ENCODE results near the gene HAUS2. TPM values are rescaled to one million over a fixed set of nuclear protein-coding genes. Genes with fewer than 3 reads are reported as not detected.

Gene HAUS2
- total RNA-seq, 1 donor from 2014 or later: 17.1 TPM

GRCh38 chr15:42528970-42529369 is 19.7 kb upstream of the HAUS2 start:
- Histone ChIP-seq H3K36me3 (peaks cover 77% of the 10 kb centered on the region), H3K27me3 (no peaks in the 10 kb centered on the region), H3K4me1 (no peaks in the 10 kb centered on the region), H3K27ac (no peak overlapping the region), H3K9me3 (no peaks in the 10 kb centered on the region), H3K4me3 (no peak overlapping the region)
- intact Hi-C loops (cut with DNase I): no loop called here
- DNase-seq: no peak
- TF ChIP-seq CTCF (IDR thresholded peaks at IDR 0.05): no peak
- ATAC-seq: no peak

- intact Hi-C loops (cut with DNase I): no loop called here
- Histone ChIP-seq H3K4me1 (no peaks in the 10 kb centered on the region), H3K27ac (no peak overlapping the region), H3K27me3 (no peaks in the 10 kb centered on the region), H3K9me3 (no peaks in the 10 kb centered on the region), H3K36me3 (peaks cover 74% of the 10 kb centered on the region), H3K4me3 (no peak overlapping the region)
- ATAC-seq (no peak), DNase-seq (no peak)
- TF ChIP-seq CTCF (IDR thresholded peaks at IDR 0.05): no peak
Measured at GRCh38 chr15:42533246-42533645, 15.4 kb upstream of the HAUS2 start.

GRCh38 chr15:42544853-42545629 is 3.6 kb upstream of the HAUS2 start:
- Histone ChIP-seq H3K4me1 (peaks cover 20% of the 10 kb centered on the region), H3K27me3 (no peaks in the 10 kb centered on the region), H3K27ac (no peak overlapping the region), H3K4me3 (no peak overlapping the region), H3K9me3 (no peaks in the 10 kb centered on the region), H3K36me3 (peaks cover 32% of the 10 kb centered on the region)
- no peak for TF ChIP-seq CTCF (IDR thresholded peaks at IDR 0.05)
- intact Hi-C loops (cut with DNase I): no loop called here
- peak; percentile 6 for ATAC-seq
- DNase-seq: no peak

GRCh38 chr15:42547918-42548248 is 755 bp upstream of the HAUS2 start:
- Histone ChIP-seq H3K4me1 (peaks cover 24% of the 10 kb centered on the region), H3K9me3 (no peaks in the 10 kb centered on the region), H3K4me3 (peak overlapping the region; percentile 88), H3K27me3 (no peaks in the 10 kb centered on the region), H3K36me3 (peaks cover 23% of the 10 kb centered on the region), H3K27ac (peak overlapping the region; percentile 92)
- TF ChIP-seq CTCF (IDR thresholded peaks at IDR 0.05): no peak
- intact Hi-C loops (cut with DNase I): no loop called here
- peak; percentile 9 for ATAC-seq
- no peak for DNase-seq

- no peaks in the 10 kb centered on the region for H3K9me3 ChIP-seq
- peaks cover 24% of the 10 kb centered on the region for H3K4me1 ChIP-seq
- DNase-seq (no peak), ATAC-seq (peak; percentile 47)
- H3K4me3 ChIP-seq: peak overlapping the region; percentile 88
- H3K36me3 ChIP-seq: peaks cover 11% of the 10 kb centered on the region
- peak overlapping the region; percentile 92 for H3K27ac ChIP-seq
- intact Hi-C loops (cut with DNase I): no loop called here
- TF ChIP-seq CTCF (IDR thresholded peaks at IDR 0.05): no peak
- no peaks in the 10 kb centered on the region for H3K27me3 ChIP-seq
Measured at GRCh38 chr15:42549032-42549491, 424 bp downstream of the HAUS2 start.

All from upper lobe of right lung (tissue), 1 donor.